B cell (primary cell): ENCODE measurements around the gene TPCN2. TPM values are rescaled to one million over a fixed set of nuclear protein-coding genes. Genes with fewer than 3 reads are reported as not detected.

ENCODE experiments used
- ATAC-seq: fragments of 200-7000 bp; cut with Tn5 transposase; one replicate; pipeline ENCODE4 v1.10.0; 2021; ENCODE audit warnings: low read depth, mild to moderate bottlenecking, moderate number of reproducible peaks, moderate library complexity
- CTCF ChIA-PET: fragments of 350-600 bp; sonication (Branson Sonifier 250); formaldehyde crosslinking; loops from one replicate; lab custom pipeline; 2021; ENCODE audit warnings: antibody characterized with exemption, inconsistent platforms; lab: Charles Lee
- POLR2A ChIA-PET: fragments of 350-600 bp; sonication (Branson Sonifier 250); formaldehyde crosslinking; loops from one replicate; lab custom pipeline; 2021; ENCODE audit warnings: antibody characterized with exemption; lab: Charles Lee
- DNase-seq: peaks from one replicate; pipeline ENCODE4 v3.0.0; 2013
- H2AFZ ChIP-seq: 2 replicates; pipeline ENCODE4 v1.6.1; 2012; ENCODE audit warnings: mild to moderate bottlenecking, low read depth, low read length; ENCODE audit not compliant: insufficient read depth, poor library complexity, severe bottlenecking
- H3K27ac ChIP-seq, 2 donors: 1 replicate in 1 of 2; 2 replicates in 1 of 2; pipeline ENCODE4 v1.5.1; 2012 to 2013; ENCODE audit warnings: low read length in 2 of 2, mild to moderate bottlenecking in 2 of 2, moderate library complexity in 1 of 2
- H3K27me3 ChIP-seq, 4 experiments: fragments of 200-600 bp in 1 of 4; sonication (generic) in 1 of 4; replicated peaks in 1 of 4; 1 replicate in 2 of 4; 2 replicates in 2 of 4; pipeline versions ENCODE4 v1.6.1 to v1.7.0; 2013 to 2016; ENCODE audit warnings: low read length in 3 of 4, mild to moderate bottlenecking in 2 of 4, mixed read lengths in 1 of 4, moderate library complexity in 1 of 4; ENCODE audit not compliant: insufficient read depth in 4 of 4, control insufficient read depth in 3 of 4; ENCODE audit errors: control extremely low read depth in 1 of 4
- H3K36me3 ChIP-seq, 2 experiments: replicated peaks in 1 of 2; 1 replicate in 1 of 2; 2 replicates in 1 of 2; pipeline versions ENCODE4 v1.6.1 to v1.7.1; 2013; ENCODE audit warnings: low read length in 1 of 2; ENCODE audit not compliant: insufficient read depth in 2 of 2, control insufficient read depth in 1 of 2; ENCODE audit errors: control extremely low read depth in 1 of 2, extremely low read depth in 1 of 2
- H3K4me1 ChIP-seq, 2 donors: fragments of 200-600 bp in 1 of 2; sonication (generic) in 1 of 2; 1 replicate in 1 of 2; 2 replicates in 1 of 2; pipeline versions ENCODE4 v1.5.1 to v1.6.1; 2013 to 2017; ENCODE audit warnings: low read length in 2 of 2; ENCODE audit not compliant: control insufficient read depth in 2 of 2, insufficient read depth in 2 of 2
- H3K4me2 ChIP-seq: replicated peaks from 2 replicates; pipeline ENCODE3; 2012; ENCODE audit warnings: mild to moderate bottlenecking, low read depth, low read length; ENCODE audit not compliant: poor library complexity, severe bottlenecking
- H3K4me3 ChIP-seq, 5 experiments: fragments of 200-600 bp in 1 of 5; sonication (generic) in 1 of 5; 1 replicate in 3 of 5; 2 replicates in 2 of 5; pipeline versions ENCODE4 v1.5.1 to v1.7.0; 2011 to 2016; ENCODE audit warnings: low read length in 4 of 5, mild to moderate bottlenecking in 4 of 5, low read depth in 2 of 5, control low read depth in 1 of 5, moderate library complexity in 1 of 5; ENCODE audit not compliant: insufficient read depth in 1 of 5; ENCODE audit errors: control extremely low read depth in 1 of 5, extremely low read depth in 1 of 5
- H3K79me2 ChIP-seq: fragments of 200-600 bp; sonication (generic); one replicate; pipeline ENCODE4 v1.6.0; 2016; ENCODE audit warnings: low read length; ENCODE audit not compliant: control insufficient read depth, insufficient read depth
- H3K9ac ChIP-seq: fragments of 200-600 bp; sonication (generic); 2 replicates; pipeline ENCODE4 v1.6.1; 2017; ENCODE audit warnings: mild to moderate bottlenecking, low read length, moderate library complexity
- H3K9me3 ChIP-seq, 3 donors: one replicate each; pipeline versions ENCODE4 v1.6.1 to v1.7.1; 2013; ENCODE audit warnings: low read length in 2 of 3; ENCODE audit not compliant: control insufficient read depth in 2 of 3, insufficient read depth in 1 of 3; ENCODE audit errors: control extremely low read depth in 1 of 3
- H4K20me1 ChIP-seq: 2 replicates; pipeline ENCODE4 v1.6.0; 2012; ENCODE audit warnings: mild to moderate bottlenecking, low read length; ENCODE audit not compliant: insufficient read depth, control insufficient read depth, poor library complexity, severe bottlenecking
- H3K27ac Mint-ChIP-seq: one replicate; pipeline ENCODE4 v1.8.0; 2021; ENCODE audit warnings: mixed read lengths
- H3K27me3 Mint-ChIP-seq: one replicate; pipeline ENCODE4 v1.8.0; 2021; ENCODE audit warnings: mixed read lengths
- H3K4me1 Mint-ChIP-seq: one replicate; pipeline ENCODE4 v1.8.0; 2021; ENCODE audit warnings: mixed read lengths
- H3K4me3 Mint-ChIP-seq: one replicate; pipeline ENCODE4 v1.8.0; 2021; ENCODE audit warnings: mixed read lengths
- H3K9me3 Mint-ChIP-seq: one replicate; pipeline ENCODE4 v1.8.0; 2022; ENCODE audit warnings: mixed read lengths; ENCODE audit not compliant: insufficient read depth
- EZH2 ChIP-seq: IDR thresholded peaks from 2 replicates; pipeline ENCODE4 v1.6.1; 2012; ENCODE audit warnings: borderline replicate concordance, low read depth, mild to moderate bottlenecking, moderate library complexity, low read length; ENCODE audit not compliant: insufficient read depth, poor library complexity, severe bottlenecking
- WGBS: methylation state at CpG from one replicate; pipeline ENCODE4 v1.1.5; 2013; ENCODE audit warnings: missing lambda C conversion rate; ENCODE audit not compliant: insufficient coverage; 5-methylcytosine and 5-hydroxymethylcytosine counted together
- intact Hi-C: fragments of 100-400 bp; cut with micrococcal nuclease; formaldehyde crosslinking; loops from one replicate; pipeline ENCODE4 v1.10.0; 2022
- polyA plus RNA-seq: library from polyadenylated mRNA; depleted of rRNA; stranded (reverse); fragments of >200 nt; gene quantifications from 2 replicates; pipeline ENCODE4 v1.2.3, GENCODE V29; 2012
- total RNA-seq, 2 donors: library from RNA; stranded (reverse); fragments of 120-200 nt in 1 of 2; gene quantifications; 1 replicate in 1 of 2; 2 replicates in 1 of 2; pipeline versions ENCODE4 v1.2.3 to v1.2.4, GENCODE V29; 2013 to 2022
- TF ChIP-seq, protein P1 (sequence below): fragments of 200-600 bp; IDR thresholded peaks from one replicate; pipeline ENCODE4 v1.8.0; 2022; ENCODE audit warnings: antibody characterized with exemption, mild to moderate bottlenecking

The TPCN2 gene
- total and polyA plus RNA-seq, 2 donors (not counting 1 experiment from before 2014, with no cell fraction given): 16.8 to 71.4 TPM

DNA sequence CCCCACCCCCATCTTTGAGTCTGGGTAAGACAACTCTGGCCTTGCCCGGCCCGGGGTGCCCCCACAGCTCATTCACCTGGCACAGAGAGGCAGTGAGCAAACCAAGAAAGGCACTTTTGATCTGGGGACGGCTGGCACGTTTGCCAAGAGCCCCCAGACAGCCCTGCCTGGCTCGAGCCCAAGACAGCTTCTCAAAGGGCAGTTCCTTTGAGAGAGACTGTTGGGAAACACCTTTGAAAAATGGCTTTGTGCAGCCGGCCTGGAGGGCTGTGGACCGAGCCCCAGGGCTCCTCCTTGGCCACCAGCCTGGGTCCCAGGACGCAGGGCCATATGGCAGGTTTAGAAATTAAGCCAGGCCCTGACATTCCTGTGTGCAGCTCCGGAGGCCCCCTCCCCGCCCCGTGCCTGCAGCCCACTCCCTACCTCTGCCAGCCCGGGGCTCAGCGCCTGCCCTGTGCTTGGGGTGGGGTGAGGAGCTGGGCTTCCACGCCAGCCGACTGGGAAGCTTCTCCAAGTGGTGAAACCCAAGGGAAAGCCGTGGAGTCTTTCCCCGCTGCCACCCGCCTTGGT lies 56.8 kb downstream of the TPCN2 start:
- no peak overlapping the region for H3K4me3 ChIP-seq
- WGBS: 89% methylated on average over 15 of the region's 18 CpGs
- ChIA-PET POLR2A (no interaction called here), CTCF (interaction anchor here (0.6 to 2.5 kb wide), 4 partner anchors 10 to 564 kb away, joined by 3 to 7 read pairs (median 4); no protein-coding TSS in a partner anchor)
- Mint-ChIP-seq H3K9me3 (no peaks in the 10 kb centered on the region), H3K4me1 (peaks cover 2% of the 10 kb centered on the region), H3K27ac (no peak overlapping the region), H3K4me3 (no peak overlapping the region), H3K27me3 (no peaks in the 10 kb centered on the region)
- H3K9ac ChIP-seq: no peak overlapping the region
- H3K9me3 ChIP-seq: peaks cover 0 to 16% (median 0%) of the 10 kb centered on the region in 3 donors
- ATAC-seq (no peak), DNase-seq (no peak)
- H3K27ac ChIP-seq: no peak overlapping the region
- intact Hi-C loops: no loop called here
- TF ChIP-seq, protein P1, sequence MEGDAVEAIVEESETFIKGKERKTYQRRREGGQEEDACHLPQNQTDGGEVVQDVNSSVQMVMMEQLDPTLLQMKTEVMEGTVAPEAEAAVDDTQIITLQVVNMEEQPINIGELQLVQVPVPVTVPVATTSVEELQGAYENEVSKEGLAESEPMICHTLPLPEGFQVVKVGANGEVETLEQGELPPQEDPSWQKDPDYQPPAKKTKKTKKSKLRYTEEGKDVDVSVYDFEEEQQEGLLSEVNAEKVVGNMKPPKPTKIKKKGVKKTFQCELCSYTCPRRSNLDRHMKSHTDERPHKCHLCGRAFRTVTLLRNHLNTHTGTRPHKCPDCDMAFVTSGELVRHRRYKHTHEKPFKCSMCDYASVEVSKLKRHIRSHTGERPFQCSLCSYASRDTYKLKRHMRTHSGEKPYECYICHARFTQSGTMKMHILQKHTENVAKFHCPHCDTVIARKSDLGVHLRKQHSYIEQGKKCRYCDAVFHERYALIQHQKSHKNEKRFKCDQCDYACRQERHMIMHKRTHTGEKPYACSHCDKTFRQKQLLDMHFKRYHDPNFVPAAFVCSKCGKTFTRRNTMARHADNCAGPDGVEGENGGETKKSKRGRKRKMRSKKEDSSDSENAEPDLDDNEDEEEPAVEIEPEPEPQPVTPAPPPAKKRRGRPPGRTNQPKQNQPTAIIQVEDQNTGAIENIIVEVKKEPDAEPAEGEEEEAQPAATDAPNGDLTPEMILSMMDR: no peak
- no peak for TF ChIP-seq EZH2
- no peaks in the 10 kb centered on the region for H3K79me2 ChIP-seq
- H3K27me3 ChIP-seq: peaks cover 0 to 6% (median 2%) of the 10 kb centered on the region in 4 experiments
- no peaks in the 10 kb centered on the region for H3K36me3 ChIP-seq
- H3K4me1 ChIP-seq: peaks cover 0 to 3% of the 10 kb centered on the region in 2 donors
- no peaks in the 10 kb centered on the region for H4K20me1 ChIP-seq
- no peak overlapping the region for H2AFZ ChIP-seq
- H3K4me2 ChIP-seq: no peak overlapping the region

DNA sequence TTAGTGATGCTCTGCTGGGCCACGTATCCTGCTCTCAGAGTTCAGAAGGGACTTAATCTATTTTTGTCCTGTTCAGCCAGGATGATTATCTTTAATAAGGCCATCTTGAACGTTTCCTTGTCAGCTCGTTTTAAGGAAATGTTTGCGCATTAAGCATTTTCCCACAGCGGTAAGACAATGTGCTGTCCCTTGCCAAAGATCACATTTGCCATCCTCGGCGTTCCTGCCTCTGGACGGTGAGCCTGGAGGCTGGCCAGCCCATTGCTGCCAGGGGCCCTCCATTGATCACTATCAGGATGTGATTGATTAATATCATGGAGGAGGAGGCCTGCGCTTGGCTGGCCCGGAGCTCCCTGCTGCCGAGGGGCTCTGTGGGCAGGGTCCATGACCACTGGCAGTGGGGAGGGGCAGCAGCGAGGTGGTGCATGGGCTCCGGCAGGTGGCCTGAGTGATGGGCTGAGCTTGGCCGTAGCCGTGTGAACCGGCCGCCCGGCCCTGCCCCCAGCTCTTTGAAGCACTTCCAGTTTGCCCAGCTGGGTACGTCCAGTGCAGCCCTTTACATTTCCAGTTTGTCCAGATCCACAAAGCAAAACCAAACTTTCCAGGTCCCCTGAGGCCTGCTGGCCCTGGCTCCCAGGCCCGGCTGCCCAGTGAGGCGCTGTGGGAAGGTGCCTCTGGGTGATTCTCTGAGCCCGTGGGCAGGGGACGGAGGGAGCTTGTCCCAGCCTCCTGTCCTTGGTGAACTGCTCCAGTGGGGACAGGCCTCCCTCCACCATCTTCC lies 57.5 kb downstream of the TPCN2 start:
- H3K4me1 ChIP-seq: peaks cover 0 to 3% of the 10 kb centered on the region in 2 donors
- Mint-ChIP-seq H3K4me1 (peaks cover 2% of the 10 kb centered on the region), H3K27ac (no peak overlapping the region), H3K9me3 (no peaks in the 10 kb centered on the region), H3K27me3 (no peaks in the 10 kb centered on the region), H3K4me3 (no peak overlapping the region)
- TF ChIP-seq EZH2: no peak
- TF ChIP-seq, protein P1: no peak
- H4K20me1 ChIP-seq: no peaks in the 10 kb centered on the region
- intact Hi-C loops: no loop called here
- 92% methylated on average over 22 of the region's 23 CpGs for WGBS
- no peak overlapping the region for H3K9ac ChIP-seq
- ATAC-seq (no peak), DNase-seq (no peak)
- no peaks in the 10 kb centered on the region for H3K36me3 ChIP-seq
- H2AFZ ChIP-seq: no peak overlapping the region
- H3K27ac ChIP-seq: no peak overlapping the region
- ChIA-PET CTCF (interaction anchor here (1.0 to 2.5 kb wide), 3 partner anchors 537 to 563 kb away, joined by 3 to 7 read pairs (median 4); no protein-coding TSS in a partner anchor), POLR2A (no interaction called here)
- H3K79me2 ChIP-seq: no peaks in the 10 kb centered on the region
- H3K4me3 ChIP-seq: no peak overlapping the region
- peaks cover 0 to 12% (median 0%) of the 10 kb centered on the region in 3 donors for H3K9me3 ChIP-seq
- H3K27me3 ChIP-seq: peaks cover 0 to 1% (median 0%) of the 10 kb centered on the region in 4 experiments
- no peak overlapping the region for H3K4me2 ChIP-seq
